ENCODE measurements around the gene ALX4. TPM values are rescaled to one million over a fixed set of nuclear protein-coding genes. Genes with fewer than 3 reads are reported as not detected.

ALX4 gene
- total and polyA plus RNA-seq, 2 donors, result 0.05 to 0.14 TPM

GRCh38 chr11:44321059-44321458 lies 11.1 kb upstream of the ALX4 start:
- Histone ChIP-seq H3K36me3 (ENCODE audit: control insufficient read depth in 2 of 2, insufficient read depth in 2 of 2, low read length in 1 of 2) (no peaks in the 10 kb centered on the region), H3K27ac (ENCODE audit: low read depth in 1 of 2, low read length in 1 of 2) (no peak overlapping the region), H3K4me3 (ENCODE audit: low read length in 2 of 2) (no peak overlapping the region), H3K4me1 (ENCODE audit: control insufficient read depth in 2 of 2, insufficient read depth in 2 of 2, low read length in 2 of 2) (peaks cover 5% of the 10 kb centered on the region in 2 donors), H3K9me3 (ENCODE audit: control insufficient read depth in 2 of 2, insufficient read depth in 1 of 2, low read length in 1 of 2) (no peaks in the 10 kb centered on the region), H3K27me3 (ENCODE audit: control insufficient read depth in 2 of 2, insufficient read depth in 1 of 2, low read length in 1 of 2) (peaks cover 67 to 96% of the 10 kb centered on the region in 2 donors)
- WGBS, result 4% methylated on average over 4 of the region's 4 CpGs
- DNase-seq (ENCODE audit: low read depth in 6 of 9, low spot score in 9 of 9), result no peak

GRCh38 chr11:44320289-44320973 lies 10.5 kb upstream of the ALX4 start:
- WGBS, result 10% methylated on average over 20 of the region's 20 CpGs
- H3K27ac ChIP-seq (ENCODE audit: low read depth in 1 of 2, low read length in 1 of 2), result no peak overlapping the region
- no peaks in the 10 kb centered on the region for H3K9me3 ChIP-seq (ENCODE audit: control insufficient read depth in 2 of 2, insufficient read depth in 1 of 2, low read length in 1 of 2)
- H3K4me1 ChIP-seq (ENCODE audit: control insufficient read depth in 2 of 2, insufficient read depth in 2 of 2, low read length in 2 of 2), result peaks cover 5% of the 10 kb centered on the region in 2 donors
- no peak overlapping the region for H3K4me3 ChIP-seq (ENCODE audit: low read length in 2 of 2)
- H3K27me3 ChIP-seq (ENCODE audit: control insufficient read depth in 2 of 2, insufficient read depth in 1 of 2, low read length in 1 of 2), result peaks cover 74 to 98% of the 10 kb centered on the region in 2 donors
- no peaks in the 10 kb centered on the region for H3K36me3 ChIP-seq (ENCODE audit: control insufficient read depth in 2 of 2, insufficient read depth in 2 of 2, low read length in 1 of 2)
- no peak for DNase-seq (ENCODE audit: low read depth in 6 of 9, low spot score in 9 of 9)

- 2% methylated on average over 53 of the region's 53 CpGs for WGBS
- no peak overlapping the region for H3K4me3 ChIP-seq (ENCODE audit: low read length in 2 of 2)
- H3K36me3 ChIP-seq (ENCODE audit: control insufficient read depth in 2 of 2, insufficient read depth in 2 of 2, low read length in 1 of 2), result no peaks in the 10 kb centered on the region
- H3K27ac ChIP-seq (ENCODE audit: low read depth in 1 of 2, low read length in 1 of 2), result no peak overlapping the region
- no peaks in the 10 kb centered on the region for H3K9me3 ChIP-seq (ENCODE audit: control insufficient read depth in 2 of 2, insufficient read depth in 1 of 2, low read length in 1 of 2)
- DNase-seq (ENCODE audit: low read depth in 6 of 9, low spot score in 9 of 9), result no peak
- H3K27me3 ChIP-seq (ENCODE audit: control insufficient read depth in 2 of 2, insufficient read depth in 1 of 2, low read length in 1 of 2), result peaks cover 75 to 98% of the 10 kb centered on the region in 2 donors
- H3K4me1 ChIP-seq (ENCODE audit: control insufficient read depth in 2 of 2, insufficient read depth in 2 of 2, low read length in 2 of 2), result peaks cover 5% of the 10 kb centered on the region in 2 donors
Observed at GRCh38 chr11:44319552-44320288, 9.8 kb upstream of the ALX4 start.

DNA sequence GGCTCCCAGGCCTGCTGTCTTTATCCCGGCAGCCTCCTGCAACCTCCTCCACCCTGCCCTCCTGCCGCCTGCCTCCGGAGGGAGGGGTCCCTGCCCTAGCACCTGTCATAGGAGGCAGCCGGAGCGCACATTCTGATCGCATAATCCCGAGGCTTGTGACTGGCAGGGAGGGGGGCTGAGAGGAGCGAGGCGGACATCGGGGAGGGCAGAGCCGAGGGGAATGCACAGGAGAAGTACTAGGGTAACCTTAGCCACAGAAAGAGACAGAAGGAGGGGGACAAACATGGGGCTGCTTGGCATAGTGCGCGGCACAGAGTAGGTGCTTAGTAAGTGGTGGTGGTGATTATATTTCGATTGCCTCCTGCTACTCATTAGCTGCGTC lies 9.2 kb upstream of the ALX4 start:
- 4% methylated on average over 15 of the region's 15 CpGs for WGBS
- no peak overlapping the region for H3K27ac ChIP-seq (ENCODE audit: low read depth in 1 of 2, low read length in 1 of 2)
- H3K27me3 ChIP-seq (ENCODE audit: control insufficient read depth in 2 of 2, insufficient read depth in 1 of 2, low read length in 1 of 2), result peaks cover 79 to 99% of the 10 kb centered on the region in 2 donors
- no peak overlapping the region for H3K4me3 ChIP-seq (ENCODE audit: low read length in 2 of 2)
- no peaks in the 10 kb centered on the region for H3K36me3 ChIP-seq (ENCODE audit: control insufficient read depth in 2 of 2, insufficient read depth in 2 of 2, low read length in 1 of 2)
- no peak for DNase-seq (ENCODE audit: low read depth in 6 of 9, low spot score in 9 of 9)
- peaks cover 5% of the 10 kb centered on the region in 2 donors for H3K4me1 ChIP-seq (ENCODE audit: control insufficient read depth in 2 of 2, insufficient read depth in 2 of 2, low read length in 2 of 2)
- H3K9me3 ChIP-seq (ENCODE audit: control insufficient read depth in 2 of 2, insufficient read depth in 1 of 2, low read length in 1 of 2), result no peaks in the 10 kb centered on the region

GRCh38 chr11:44318369-44318768 lies 8.4 kb upstream of the ALX4 start:
- Histone ChIP-seq H3K36me3 (ENCODE audit: control insufficient read depth in 2 of 2, insufficient read depth in 2 of 2, low read length in 1 of 2) (no peaks in the 10 kb centered on the region), H3K27ac (ENCODE audit: low read depth in 1 of 2, low read length in 1 of 2) (no peak overlapping the region), H3K9me3 (ENCODE audit: control insufficient read depth in 2 of 2, insufficient read depth in 1 of 2, low read length in 1 of 2) (no peaks in the 10 kb centered on the region), H3K4me1 (ENCODE audit: control insufficient read depth in 2 of 2, insufficient read depth in 2 of 2, low read length in 2 of 2) (peaks cover 5% of the 10 kb centered on the region in 2 donors), H3K4me3 (ENCODE audit: low read length in 2 of 2) (no peak overlapping the region), H3K27me3 (ENCODE audit: control insufficient read depth in 2 of 2, insufficient read depth in 1 of 2, low read length in 1 of 2) (peaks cover 83 to 100% of the 10 kb centered on the region in 2 donors)
- no peak for DNase-seq (ENCODE audit: low read depth in 6 of 9, low spot score in 9 of 9)
- 5% methylated on average over 2 of the region's 2 CpGs for WGBS

GRCh38 chr11:44316659-44317240 lies 6.8 kb upstream of the ALX4 start:
- no peak for DNase-seq (ENCODE audit: low read depth in 6 of 9, low spot score in 9 of 9)
- H3K9me3 ChIP-seq (ENCODE audit: control insufficient read depth in 2 of 2, insufficient read depth in 1 of 2, low read length in 1 of 2), result no peaks in the 10 kb centered on the region
- H3K4me3 ChIP-seq (ENCODE audit: low read length in 2 of 2), result peak overlapping the region in 1 of 2 donors; percentile 16
- no peaks in the 10 kb centered on the region for H3K36me3 ChIP-seq (ENCODE audit: control insufficient read depth in 2 of 2, insufficient read depth in 2 of 2, low read length in 1 of 2)
- no peak overlapping the region for H3K27ac ChIP-seq (ENCODE audit: low read depth in 1 of 2, low read length in 1 of 2)
- 3% methylated on average over 44 of the region's 44 CpGs for WGBS
- H3K4me1 ChIP-seq (ENCODE audit: control insufficient read depth in 2 of 2, insufficient read depth in 2 of 2, low read length in 2 of 2), result peaks cover 5% of the 10 kb centered on the region in 2 donors
- peaks cover 86 to 100% of the 10 kb centered on the region in 2 donors for H3K27me3 ChIP-seq (ENCODE audit: control insufficient read depth in 2 of 2, insufficient read depth in 1 of 2, low read length in 1 of 2)

DNA sequence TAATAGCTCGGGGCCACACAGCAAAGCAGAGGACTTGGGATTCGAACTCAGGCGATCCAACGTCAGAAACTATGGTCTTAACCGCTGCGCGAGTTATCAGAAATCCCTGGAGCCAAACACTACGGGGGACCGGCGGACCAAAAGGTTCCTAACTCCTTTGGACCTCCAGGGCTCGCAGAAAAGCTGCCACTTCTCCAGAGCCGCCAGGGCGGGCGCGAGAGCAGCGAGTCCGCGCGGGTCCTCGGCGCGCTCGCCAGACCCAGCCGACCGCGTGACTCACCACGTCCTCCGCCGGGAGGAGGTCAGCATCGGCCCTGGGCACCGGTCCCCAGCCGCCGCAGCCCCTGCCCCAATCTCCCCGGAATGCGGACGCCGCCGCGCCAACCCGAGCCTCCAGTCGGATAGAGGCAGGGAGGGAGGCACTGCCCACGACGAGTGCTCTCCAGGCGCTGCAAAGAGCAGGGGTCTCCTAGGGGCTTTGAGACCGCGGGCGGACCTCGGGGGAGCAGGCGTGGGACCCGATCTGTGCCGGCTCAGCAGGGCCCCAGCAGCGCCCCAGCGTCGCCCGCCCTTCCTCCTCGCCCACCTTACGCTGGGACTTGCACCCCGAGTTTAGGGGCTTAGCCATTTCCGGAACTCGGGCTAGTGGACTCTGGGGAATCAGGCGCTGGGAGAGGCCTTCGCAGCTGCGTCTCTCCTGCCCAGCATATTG lies 6.2 kb upstream of the ALX4 start:
- 5% methylated on average over 63 of the region's 63 CpGs for WGBS
- no peak for DNase-seq (ENCODE audit: low read depth in 6 of 9, low spot score in 9 of 9)
- no peaks in the 10 kb centered on the region for H3K9me3 ChIP-seq (ENCODE audit: control insufficient read depth in 2 of 2, insufficient read depth in 1 of 2, low read length in 1 of 2)

DNA sequence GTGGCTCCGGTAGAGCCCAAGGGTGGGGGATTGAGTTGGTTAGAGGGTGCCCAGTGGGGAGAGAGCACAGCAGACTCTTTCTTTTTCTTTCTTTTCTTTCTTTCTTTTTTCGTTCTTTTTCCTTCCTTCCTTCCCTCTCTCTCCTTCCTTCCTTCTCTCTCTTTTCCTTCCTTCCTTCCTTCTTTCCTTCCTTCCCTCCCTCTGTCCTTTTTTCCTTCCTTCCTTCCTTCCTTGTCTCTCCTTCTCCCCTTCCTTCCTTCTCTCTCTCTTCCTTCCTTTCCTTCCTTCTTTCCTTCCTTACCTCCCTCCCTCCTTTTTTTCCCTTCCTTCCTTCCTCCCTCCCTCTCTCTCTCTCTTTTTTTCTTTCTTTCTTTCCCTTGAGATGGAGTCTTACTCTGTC lies 4.8 kb upstream of the ALX4 start:
- Histone ChIP-seq H3K36me3 (ENCODE audit: control insufficient read depth in 2 of 2, insufficient read depth in 2 of 2, low read length in 1 of 2) (no peaks in the 10 kb centered on the region), H3K4me3 (ENCODE audit: low read length in 2 of 2) (no peak overlapping the region), H3K27ac (ENCODE audit: low read depth in 1 of 2, low read length in 1 of 2) (no peak overlapping the region), H3K27me3 (ENCODE audit: control insufficient read depth in 2 of 2, insufficient read depth in 1 of 2, low read length in 1 of 2) (peaks cover 88 to 100% of the 10 kb centered on the region in 2 donors), H3K9me3 (ENCODE audit: control insufficient read depth in 2 of 2, insufficient read depth in 1 of 2, low read length in 1 of 2) (no peaks in the 10 kb centered on the region), H3K4me1 (ENCODE audit: control insufficient read depth in 2 of 2, insufficient read depth in 2 of 2, low read length in 2 of 2) (peaks cover 5% of the 10 kb centered on the region in 2 donors)
- 12% methylated on average over 2 of the region's 2 CpGs for WGBS
- DNase-seq (ENCODE audit: low read depth in 6 of 9, low spot score in 9 of 9), result no peak

More for the DNA sequence above, 6.2 kb upstream of the ALX4 start:
- Histone ChIP-seq H3K4me1 (ENCODE audit: control insufficient read depth in 2 of 2, insufficient read depth in 2 of 2, low read length in 2 of 2) (peaks cover 5% of the 10 kb centered on the region in 2 donors), H3K27me3 (ENCODE audit: control insufficient read depth in 2 of 2, insufficient read depth in 1 of 2, low read length in 1 of 2) (peaks cover 89 to 100% of the 10 kb centered on the region in 2 donors), H3K36me3 (ENCODE audit: control insufficient read depth in 2 of 2, insufficient read depth in 2 of 2, low read length in 1 of 2) (no peaks in the 10 kb centered on the region), H3K27ac (ENCODE audit: low read depth in 1 of 2, low read length in 1 of 2) (peak overlapping the region in 1 of 2 donors; percentile 12), H3K4me3 (ENCODE audit: low read length in 2 of 2) (no peak overlapping the region)
